ENCODE data around the gene ABCA6.
A peak's percentile ranks its signal among the peaks of the same experiment; 100 is the strongest.
"Not testable (repeated sequence)": the region's sequence is repeated elsewhere in the genome, so short reads cannot be mapped to it uniquely, and the experiment has no call there.

ABCA6 gene

DNA sequence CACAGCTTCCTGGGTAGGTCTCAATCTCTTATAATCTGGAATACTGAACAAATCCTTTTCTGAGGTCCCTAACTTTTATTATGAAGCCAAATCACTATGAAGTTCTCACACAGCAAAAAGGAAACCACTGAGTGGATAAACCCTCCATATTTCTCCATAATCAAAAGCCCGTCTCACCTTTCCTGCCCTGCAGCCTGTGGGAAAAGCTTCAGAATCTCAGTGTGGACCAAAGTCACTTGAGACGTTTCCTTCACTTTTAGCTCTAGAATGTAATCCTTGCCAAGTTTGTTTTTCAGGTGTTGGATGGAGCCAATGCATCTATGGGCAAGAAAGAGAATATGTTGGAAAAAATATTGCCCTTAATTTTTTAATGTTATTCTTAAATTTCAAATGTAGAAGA lies 59.0 kb downstream of the ABCA6 start:
- Mint-ChIP-seq H3K27me3 (no peaks in the 10 kb centered on the region), H3K36me3 (ENCODE audit: low read depth) (peaks cover 100% of the 10 kb centered on the region), H3K27ac (no peak overlapping the region), H3K9me3 (peaks cover 71% of the 10 kb centered on the region), H3K4me3 (no peak overlapping the region), H3K4me1 (ENCODE audit: low read depth) (peaks cover 9% of the 10 kb centered on the region)
- intact Hi-C loops (cut with micrococcal nuclease), result no loop called here

DNA sequence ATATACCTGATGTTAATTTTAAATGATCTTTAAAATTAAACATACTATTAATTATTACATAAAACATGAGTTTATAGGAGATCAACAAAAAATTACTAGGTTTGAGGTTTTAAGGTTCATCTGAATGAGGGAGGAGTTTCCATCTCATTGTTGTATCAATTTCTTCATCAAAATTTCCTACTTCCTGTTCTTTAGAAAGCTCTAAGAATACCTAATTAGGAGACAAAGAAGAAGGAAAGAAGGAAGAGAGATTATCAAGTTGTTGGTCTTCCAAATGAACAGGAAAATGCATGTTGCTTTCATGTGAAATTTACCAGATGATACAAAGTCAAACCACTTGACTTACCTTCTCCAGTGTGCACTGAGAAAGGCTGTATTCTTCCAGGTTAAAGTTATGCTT lies 62.8 kb downstream of the ABCA6 start:
- no peaks in the 10 kb centered on the region for H3K27me3 Mint-ChIP-seq
- peaks cover 99% of the 10 kb centered on the region for H3K36me3 Mint-ChIP-seq (ENCODE audit: low read depth)
- no peak overlapping the region for H3K27ac Mint-ChIP-seq
- intact Hi-C loops (cut with micrococcal nuclease), result no loop called here
- H3K4me3 Mint-ChIP-seq, result no peak overlapping the region
- H3K9me3 Mint-ChIP-seq, result peaks cover 77% of the 10 kb centered on the region
- H3K4me1 Mint-ChIP-seq (ENCODE audit: low read depth), result no peaks in the 10 kb centered on the region

GRCh38 chr17:69075823-69076222 lies 65.9 kb downstream of the ABCA6 start:
- no peak overlapping the region for H3K4me3 Mint-ChIP-seq
- H3K9me3 Mint-ChIP-seq, result peaks cover 84% of the 10 kb centered on the region
- peaks cover 1% of the 10 kb centered on the region for H3K4me1 Mint-ChIP-seq (ENCODE audit: low read depth)
- no peaks in the 10 kb centered on the region for H3K27me3 Mint-ChIP-seq
- intact Hi-C loops (cut with micrococcal nuclease), result no loop called here
- no peak overlapping the region for H3K27ac Mint-ChIP-seq
- H3K36me3 Mint-ChIP-seq (ENCODE audit: low read depth), result peaks cover 99% of the 10 kb centered on the region

DNA sequence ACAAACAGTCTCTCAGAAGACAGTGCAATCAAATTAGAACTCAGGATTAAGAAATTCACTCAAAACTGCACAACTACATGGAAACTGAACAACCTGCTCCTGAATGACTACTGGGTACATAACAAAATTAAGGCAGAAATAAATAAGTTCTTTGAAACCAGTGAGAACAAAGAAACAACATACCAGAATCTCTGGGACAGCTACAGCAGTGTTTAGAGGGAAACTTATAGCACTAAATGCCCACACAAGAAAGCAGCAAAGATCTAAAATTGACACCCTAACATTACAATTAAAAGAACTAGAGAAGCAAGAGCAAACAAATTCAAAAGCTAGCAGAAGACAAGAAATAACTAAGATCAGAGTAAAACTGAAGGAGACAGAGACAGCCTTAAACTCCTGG lies 68.3 kb downstream of the ABCA6 start:
- peak overlapping the region; percentile 11 for H3K27ac Mint-ChIP-seq
- H3K36me3 Mint-ChIP-seq (ENCODE audit: low read depth), result peaks cover 95% of the 10 kb centered on the region
- peaks cover 86% of the 10 kb centered on the region for H3K9me3 Mint-ChIP-seq
- H3K4me1 Mint-ChIP-seq (ENCODE audit: low read depth); H3K27me3 Mint-ChIP-seq; H3K4me3 Mint-ChIP-seq; intact Hi-C loops (cut with micrococcal nuclease): not testable (repeated sequence)

- H3K4me3 Mint-ChIP-seq, H3K27me3 Mint-ChIP-seq: not testable (repeated sequence)
- peaks cover 95% of the 10 kb centered on the region for H3K36me3 Mint-ChIP-seq (ENCODE audit: low read depth)
Measured at GRCh38 chr17:69072803-69073256, 68.9 kb downstream of the ABCA6 start.

DNA sequence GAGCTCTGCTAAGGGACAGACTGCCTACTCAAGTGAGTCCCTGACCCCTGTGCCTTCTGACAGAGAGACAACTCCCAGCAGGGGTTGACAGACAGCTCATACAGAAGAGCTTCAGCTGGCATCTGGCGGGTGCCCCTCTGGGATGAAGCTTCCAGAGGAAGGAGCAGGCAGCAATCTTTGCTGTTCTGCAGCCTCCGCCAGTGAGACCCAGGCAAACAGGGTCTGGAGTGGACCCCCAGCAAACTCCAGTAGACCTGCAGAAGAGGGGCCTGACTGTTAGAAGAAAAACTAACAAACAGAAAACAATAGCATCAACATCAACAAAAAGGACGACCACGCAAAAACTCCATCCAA lies 70.5 kb downstream of the ABCA6 start:
- H3K4me3 Mint-ChIP-seq; intact Hi-C loops (cut with micrococcal nuclease); H3K27me3 Mint-ChIP-seq: not testable (repeated sequence)
- Mint-ChIP-seq H3K9me3 (peaks cover 88% of the 10 kb centered on the region), H3K4me1 (ENCODE audit: low read depth) (peaks cover 16% of the 10 kb centered on the region), H3K27ac (peak overlapping the region; percentile 60), H3K36me3 (ENCODE audit: low read depth) (peaks cover 91% of the 10 kb centered on the region)

More at GRCh38 chr17:69072803-69073256, 68.9 kb downstream of the ABCA6 start:
- Mint-ChIP-seq H3K9me3 (peaks cover 88% of the 10 kb centered on the region), H3K27ac (peak overlapping the region; percentile 11)
- intact Hi-C loops (cut with micrococcal nuclease); H3K4me1 Mint-ChIP-seq (ENCODE audit: low read depth): not testable (repeated sequence)

- H3K9me3 Mint-ChIP-seq, result peaks cover 88% of the 10 kb centered on the region
- H3K27me3 Mint-ChIP-seq; intact Hi-C loops (cut with micrococcal nuclease); H3K4me3 Mint-ChIP-seq: not testable (repeated sequence)
- peak overlapping the region; percentile 60 for H3K27ac Mint-ChIP-seq
- peaks cover 91% of the 10 kb centered on the region for H3K36me3 Mint-ChIP-seq (ENCODE audit: low read depth)
- H3K4me1 Mint-ChIP-seq (ENCODE audit: low read depth), result peaks cover 22% of the 10 kb centered on the region
Measured at GRCh38 chr17:69070378-69071232, 71.1 kb downstream of the ABCA6 start.

DNA sequence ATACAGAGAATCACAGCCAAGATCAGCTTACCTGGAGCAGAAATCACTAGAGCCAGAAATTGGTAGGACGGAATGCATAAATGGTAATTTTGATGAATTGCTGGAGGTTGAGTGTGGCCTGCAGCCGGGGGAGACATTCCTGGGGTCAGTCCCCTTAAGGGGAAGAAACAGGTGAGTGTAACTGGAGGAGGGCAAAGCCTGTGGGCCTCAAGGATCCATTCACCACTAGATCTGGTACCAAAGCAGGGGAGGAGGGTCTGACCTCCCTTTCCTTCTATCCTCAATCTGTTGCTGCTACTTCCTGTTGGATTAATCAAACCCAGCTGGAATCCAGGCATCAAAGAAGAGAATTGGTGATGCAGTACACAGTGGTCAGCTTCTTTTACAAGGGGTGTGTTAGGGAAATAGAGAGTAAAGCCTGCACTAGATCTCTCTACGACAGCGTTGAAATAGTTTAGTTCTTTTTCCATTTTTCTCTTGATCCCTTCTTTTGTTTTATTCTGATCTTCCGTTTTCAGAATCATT lies 72.4 kb downstream of the ABCA6 start:
- Mint-ChIP-seq H3K27me3 (no peaks in the 10 kb centered on the region), H3K9me3 (peaks cover 88% of the 10 kb centered on the region), H3K36me3 (ENCODE audit: low read depth) (peaks cover 93% of the 10 kb centered on the region), H3K27ac (no peak overlapping the region), H3K4me3 (no peak overlapping the region), H3K4me1 (ENCODE audit: low read depth) (peaks cover 34% of the 10 kb centered on the region)
- intact Hi-C loops (cut with micrococcal nuclease), result loop anchor here (10.0 kb wide), 2 partner anchors 66 to 166 kb away; no protein-coding TSS in a partner anchor

- no peak overlapping the region for H3K4me3 Mint-ChIP-seq
- H3K4me1 Mint-ChIP-seq (ENCODE audit: low read depth), result peaks cover 45% of the 10 kb centered on the region
- no peaks in the 10 kb centered on the region for H3K27me3 Mint-ChIP-seq
- peaks cover 87% of the 10 kb centered on the region for H3K36me3 Mint-ChIP-seq (ENCODE audit: low read depth)
- peaks cover 80% of the 10 kb centered on the region for H3K9me3 Mint-ChIP-seq
- peak overlapping the region; percentile 70 for H3K27ac Mint-ChIP-seq
- intact Hi-C loops (cut with micrococcal nuclease), result loop anchor here (10.0 kb wide), 2 partner anchors 67 to 167 kb away; no protein-coding TSS in a partner anchor
Measured at GRCh38 chr17:69067274-69068047, 74.2 kb downstream of the ABCA6 start.

DNA sequence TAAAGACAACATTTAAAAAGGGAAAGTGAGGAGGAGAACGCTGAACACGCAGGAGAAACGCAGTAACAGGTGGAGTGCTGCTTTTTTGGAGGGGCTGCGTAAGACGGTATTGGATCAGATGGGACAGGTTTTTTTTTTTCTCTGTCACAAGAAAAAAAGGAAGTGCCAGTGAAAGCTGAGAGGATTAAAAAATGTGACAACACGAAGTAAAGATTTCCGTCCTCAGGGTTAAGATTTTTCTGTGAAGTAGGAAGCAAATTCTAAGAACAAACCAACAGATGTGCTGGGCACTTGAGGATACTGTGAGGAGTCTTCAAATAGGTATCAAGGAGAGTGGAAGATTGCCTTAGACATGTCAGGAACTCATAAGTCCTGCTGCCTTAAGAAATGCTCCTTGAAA lies 75.2 kb downstream of the ABCA6 start:
- intact Hi-C loops (cut with micrococcal nuclease), result loop anchor here (10.0 kb wide), 2 partner anchors 68 to 168 kb away; no protein-coding TSS in a partner anchor
- Mint-ChIP-seq H3K4me1 (ENCODE audit: low read depth) (peaks cover 45% of the 10 kb centered on the region), H3K27ac (peak overlapping the region; percentile 85), H3K9me3 (peaks cover 71% of the 10 kb centered on the region), H3K4me3 (no peak overlapping the region), H3K27me3 (no peaks in the 10 kb centered on the region), H3K36me3 (ENCODE audit: low read depth) (peaks cover 77% of the 10 kb centered on the region)

DNA sequence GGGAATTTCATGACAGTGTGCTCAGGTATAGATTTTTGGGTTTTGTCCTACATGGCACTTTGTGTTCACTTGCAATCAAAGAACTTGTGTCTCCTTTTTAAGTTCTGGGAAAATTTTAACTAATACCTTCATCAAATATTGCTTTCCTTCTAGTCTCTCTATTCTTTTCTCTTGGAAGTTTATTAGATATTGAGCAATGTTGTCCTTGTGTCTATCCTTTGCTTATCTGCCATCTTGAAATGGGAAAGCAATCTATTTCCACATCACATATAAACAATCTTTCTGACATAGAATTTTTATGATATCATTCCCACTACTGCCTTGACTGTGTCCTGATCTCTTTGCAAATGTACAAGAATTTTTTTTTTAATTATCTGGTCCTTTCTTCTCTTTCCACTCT lies 76.6 kb downstream of the ABCA6 start:
- Mint-ChIP-seq H3K36me3 (ENCODE audit: low read depth) (peaks cover 70% of the 10 kb centered on the region), H3K4me3 (no peak overlapping the region), H3K4me1 (ENCODE audit: low read depth) (peaks cover 45% of the 10 kb centered on the region), H3K27ac (peak overlapping the region; percentile 85), H3K27me3 (no peaks in the 10 kb centered on the region), H3K9me3 (peaks cover 67% of the 10 kb centered on the region)
- intact Hi-C loops (cut with micrococcal nuclease), result loop anchor here (10.0 kb wide), 2 partner anchors 70 to 170 kb away; no protein-coding TSS in a partner anchor

GRCh38 chr17:69064476-69064875 lies 77.2 kb downstream of the ABCA6 start:
- peaks cover 68% of the 10 kb centered on the region for H3K9me3 Mint-ChIP-seq
- peak overlapping the region; percentile 85 for H3K27ac Mint-ChIP-seq
- peaks cover 71% of the 10 kb centered on the region for H3K36me3 Mint-ChIP-seq (ENCODE audit: low read depth)
- no peaks in the 10 kb centered on the region for H3K27me3 Mint-ChIP-seq
- H3K4me3 Mint-ChIP-seq, result no peak overlapping the region
- intact Hi-C loops (cut with micrococcal nuclease), result loop anchor here (10.0 kb wide), 2 partner anchors 70 to 170 kb away; no protein-coding TSS in a partner anchor
- H3K4me1 Mint-ChIP-seq (ENCODE audit: low read depth), result peaks cover 45% of the 10 kb centered on the region

DNA sequence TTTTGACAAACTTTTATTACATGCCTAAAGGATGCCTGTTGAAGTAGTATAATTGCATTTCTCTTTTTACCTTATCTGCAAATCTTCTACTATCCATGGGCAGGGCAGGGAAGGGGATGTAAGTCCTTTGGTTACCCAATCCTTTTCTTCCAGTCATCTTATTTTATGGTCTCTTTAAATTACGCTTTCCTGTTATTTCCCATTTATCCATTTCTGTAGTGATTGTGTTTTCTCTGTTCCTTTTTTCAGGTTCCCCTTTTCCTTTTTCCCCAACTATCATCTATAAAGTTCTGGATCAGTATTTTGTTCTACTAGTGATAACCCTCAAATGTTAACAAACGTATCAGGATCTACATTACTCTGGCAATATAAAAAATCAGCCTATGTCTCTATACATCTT lies 77.7 kb downstream of the ABCA6 start:
- intact Hi-C loops (cut with micrococcal nuclease), result loop anchor here (10.0 kb wide), 2 partner anchors 71 to 171 kb away; no protein-coding TSS in a partner anchor
- Mint-ChIP-seq H3K9me3 (peaks cover 68% of the 10 kb centered on the region), H3K4me1 (ENCODE audit: low read depth) (peaks cover 45% of the 10 kb centered on the region), H3K36me3 (ENCODE audit: low read depth) (peaks cover 71% of the 10 kb centered on the region), H3K27ac (peak overlapping the region; percentile 85), H3K27me3 (no peaks in the 10 kb centered on the region), H3K4me3 (no peak overlapping the region)

Data from dendritic cell treated with granulocyte-macrophage colony-stimulating factor and Interleukin-4, amounts not matched to agents 40 ng/mL and 50 ng/mL, for 4 days (primary cell).